HG02973 (cell line): ENCODE measurements around the gene SERPINA4.
"Not testable (repeated sequence)": the region's sequence is repeated elsewhere in the genome, so short reads cannot be mapped to it uniquely, and the experiment has no call there.

Experiments
- ATAC-seq: cut with Tn5 transposase; IDR thresholded peaks from one replicate; pipeline ENCODE4 v1.9.1; 2021; ENCODE audit warnings: moderate library complexity; ENCODE audit not compliant: unreplicated experiment

Gene SERPINA4

DNA sequence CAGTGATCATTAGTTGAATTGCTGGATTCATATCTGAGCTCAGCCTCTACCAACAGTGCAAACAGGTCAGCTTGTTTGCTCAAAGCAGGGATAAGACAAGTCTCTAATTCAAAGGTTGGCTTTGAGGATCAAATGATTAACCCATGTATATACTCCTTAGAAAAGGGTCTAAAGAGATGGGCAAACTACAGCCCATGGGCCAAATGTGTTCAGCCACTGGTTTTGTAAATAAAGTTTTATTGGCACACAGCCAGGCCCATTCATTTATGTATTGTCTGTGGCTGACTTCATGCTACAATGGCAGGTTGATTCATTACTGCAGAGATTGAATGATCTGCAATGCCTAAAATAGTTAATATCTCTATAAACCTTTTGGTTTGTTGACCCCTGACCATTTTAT, 3.1 kb downstream of the SERPINA4 start:
- ATAC-seq = no peak

DNA sequence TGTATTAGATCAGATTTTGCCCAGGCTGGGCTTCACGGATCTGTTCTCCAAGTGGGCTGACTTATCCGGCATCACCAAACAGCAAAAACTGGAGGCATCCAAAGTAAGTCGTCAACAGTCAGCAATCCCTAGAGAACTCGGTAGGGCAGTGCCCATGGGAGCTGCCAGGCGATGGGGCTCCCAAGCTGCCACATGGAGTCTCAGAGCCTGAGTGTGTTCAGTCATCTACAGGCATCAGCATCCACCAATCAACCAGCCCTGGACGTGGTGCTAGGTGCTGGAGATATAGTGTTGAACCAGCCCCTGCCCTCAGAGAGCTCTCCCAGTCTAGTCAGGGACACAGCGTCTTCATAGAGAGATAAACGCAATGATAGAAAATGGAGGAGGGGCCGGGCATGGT, 6.9 kb downstream of the SERPINA4 start:
- no peak for ATAC-seq

DNA sequence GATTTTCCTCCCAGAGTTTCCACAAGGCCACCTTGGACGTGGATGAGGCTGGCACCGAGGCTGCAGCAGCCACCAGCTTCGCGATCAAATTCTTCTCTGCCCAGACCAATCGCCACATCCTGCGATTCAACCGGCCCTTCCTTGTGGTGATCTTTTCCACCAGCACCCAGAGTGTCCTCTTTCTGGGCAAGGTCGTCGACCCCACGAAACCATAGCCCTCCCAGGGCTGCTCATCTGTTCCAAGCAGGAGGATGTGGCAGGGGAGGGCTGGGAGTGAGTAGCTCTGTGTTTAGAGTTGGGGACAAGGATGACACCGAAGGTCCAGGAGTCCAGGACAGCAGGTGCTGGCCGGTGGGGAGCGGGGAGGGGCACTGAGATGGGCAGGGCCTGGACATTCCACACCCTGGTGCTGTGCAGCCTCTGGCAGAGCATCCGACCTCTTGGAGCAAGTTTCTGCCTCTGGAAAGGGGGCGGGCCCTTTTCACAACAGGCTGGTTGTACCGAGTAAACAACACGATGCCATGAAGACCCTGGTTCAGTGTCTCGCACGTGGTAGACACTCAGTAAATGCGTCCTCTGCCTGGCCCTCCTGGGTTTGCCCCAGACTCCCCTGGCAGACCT, 8.2 kb downstream of the SERPINA4 start:
- no peak for ATAC-seq

DNA sequence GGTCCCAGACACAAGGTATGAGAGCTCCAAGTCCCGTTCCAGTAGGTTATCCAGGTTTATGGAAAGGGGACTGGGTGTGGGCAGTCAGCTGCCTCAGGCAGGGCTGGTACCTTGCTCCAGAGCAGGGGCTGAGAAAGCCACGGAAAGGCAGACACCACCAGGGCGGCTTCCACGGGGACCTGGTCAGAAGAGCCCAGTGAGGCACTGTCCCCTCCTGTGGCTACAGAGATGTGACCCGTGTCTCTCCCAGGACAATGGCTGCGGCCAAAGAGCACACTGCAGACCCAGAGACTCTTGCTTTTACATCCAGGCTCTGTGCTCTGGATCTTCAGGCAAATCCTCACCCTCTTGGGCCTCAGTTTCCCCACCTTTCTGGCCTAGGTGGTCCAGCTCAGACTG, 8.8 kb downstream of the SERPINA4 start:
- no peak for ATAC-seq

DNA sequence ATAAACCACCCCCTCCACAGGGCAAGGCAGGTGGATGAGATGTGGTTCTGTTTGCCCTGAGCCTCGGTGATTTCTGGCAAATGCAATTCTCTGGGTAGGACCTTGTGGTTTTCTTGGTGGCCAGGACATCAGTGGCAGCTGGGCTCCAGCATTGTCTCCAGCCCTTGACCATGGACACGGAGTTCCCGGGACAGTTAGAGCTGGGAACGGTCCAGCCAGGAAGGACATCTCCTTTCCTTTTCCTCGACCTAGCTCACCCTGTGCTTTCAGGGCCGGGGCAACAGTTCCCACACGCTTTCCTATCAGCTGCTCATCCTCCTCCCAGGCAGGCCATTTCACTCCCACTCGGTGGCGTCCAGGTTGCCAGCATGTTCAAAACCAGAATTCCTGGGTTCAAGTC, 9.2 kb downstream of the SERPINA4 start:
- ATAC-seq = no peak

DNA sequence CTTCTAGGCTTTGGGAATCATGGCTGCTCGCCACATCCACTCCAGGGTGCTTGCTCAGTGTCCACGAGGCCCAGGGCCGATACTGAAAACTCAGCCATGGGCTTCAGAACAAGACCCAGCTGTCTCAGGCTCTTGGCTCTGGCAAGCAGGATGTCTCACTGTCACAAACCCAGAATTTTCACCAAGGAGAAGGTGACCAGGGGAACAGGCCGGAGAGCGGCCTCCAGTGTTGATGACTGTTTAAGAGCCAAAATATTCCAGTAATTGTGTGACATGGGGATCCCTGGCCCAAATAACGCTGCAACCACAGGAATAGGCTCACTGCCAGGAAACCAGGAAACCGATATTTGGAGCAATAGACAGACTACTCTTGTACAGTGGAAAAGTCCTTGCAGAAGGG, 10.2 kb downstream of the SERPINA4 start:
- ATAC-seq = no peak

DNA sequence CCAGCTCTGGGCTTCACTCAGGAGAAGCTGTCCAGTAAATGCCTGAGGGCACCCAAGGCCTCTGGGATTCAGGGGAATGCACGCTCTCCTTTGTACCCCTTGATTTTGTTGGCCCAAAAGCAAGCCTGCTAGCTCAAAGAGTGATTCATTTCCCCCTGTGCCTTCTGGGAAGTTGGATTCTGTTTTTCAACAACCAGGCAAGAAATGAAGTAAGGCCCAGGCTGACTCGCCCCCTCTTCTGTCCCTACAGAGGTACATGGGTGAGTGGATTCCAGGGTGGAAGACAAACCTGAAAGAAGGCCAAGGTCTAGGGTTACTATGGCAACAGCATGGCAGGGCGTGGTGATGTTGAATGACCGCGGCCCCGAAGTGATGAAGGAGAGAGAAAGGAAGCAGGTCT, 10.7 kb downstream of the SERPINA4 start:
- no peak for ATAC-seq

DNA sequence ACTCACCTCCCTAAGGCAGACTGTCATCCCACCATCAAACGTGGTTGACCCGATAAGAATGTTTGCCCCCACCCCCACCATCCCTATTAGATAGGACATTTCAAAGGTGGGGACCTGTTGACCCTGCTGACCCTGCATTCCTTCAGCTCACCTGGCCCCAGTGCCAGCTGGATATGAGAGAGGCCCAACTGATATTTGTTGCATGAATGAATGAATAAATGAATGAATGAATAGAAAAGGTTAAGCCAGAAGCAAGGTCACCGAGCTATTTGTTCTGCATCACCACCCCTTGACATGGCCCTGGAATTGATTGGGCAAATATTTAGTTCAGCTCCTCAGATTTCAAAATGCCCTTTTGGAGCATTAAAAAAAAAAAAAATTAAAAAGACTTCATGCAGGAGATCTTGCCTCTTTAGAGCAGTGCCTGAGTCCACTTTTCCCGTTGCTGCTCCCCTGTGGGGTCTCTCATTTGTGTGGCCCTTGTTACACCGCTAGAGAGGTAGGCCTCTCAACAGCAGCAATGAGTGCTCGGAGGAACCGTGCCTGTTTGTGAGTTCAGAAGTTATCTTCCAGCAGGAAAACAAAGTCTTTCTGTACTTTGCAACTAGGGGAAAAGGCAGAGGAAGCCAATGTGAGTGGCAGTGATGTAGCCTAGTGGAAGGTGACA, 11.5 kb downstream of the SERPINA4 start:
- no peak for ATAC-seq

DNA sequence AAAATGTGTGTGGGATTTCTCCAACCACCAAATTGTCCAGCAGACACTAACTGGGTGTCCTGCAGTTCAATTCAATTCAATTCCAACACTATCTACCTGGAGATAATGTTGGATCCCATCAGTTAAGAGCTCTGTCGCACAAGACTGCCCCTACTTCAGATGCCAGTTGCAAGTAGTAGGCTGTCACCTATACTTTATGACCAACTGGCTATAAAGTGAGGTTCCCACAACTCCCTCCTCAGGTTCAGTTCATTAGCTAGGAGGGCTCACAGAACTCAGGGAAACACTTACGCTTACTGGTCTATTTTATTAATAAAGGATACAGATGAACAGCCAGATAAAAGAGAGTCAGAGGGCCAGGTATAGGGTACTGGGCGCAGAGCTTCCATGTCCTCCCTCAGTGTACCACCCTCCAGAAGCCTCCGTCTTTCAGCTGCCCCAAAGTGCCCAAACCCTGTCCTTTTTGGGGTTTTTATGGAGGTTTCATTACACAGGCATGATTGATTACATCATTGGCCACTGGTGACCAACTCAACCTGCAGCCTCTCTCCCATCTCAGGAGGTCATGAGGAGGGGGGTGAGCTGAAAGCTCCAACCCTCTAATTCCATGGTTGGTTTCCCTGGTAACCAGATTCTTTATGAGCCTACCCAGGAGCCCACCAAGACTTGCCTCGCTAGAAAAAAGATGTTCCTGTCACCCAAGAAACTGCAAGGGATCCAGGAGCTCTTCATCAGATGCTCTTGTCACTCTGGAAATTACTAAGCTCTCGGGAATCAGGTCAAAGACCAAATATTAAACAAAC, 12.4 kb downstream of the SERPINA4 start:
- no peak for ATAC-seq

DNA sequence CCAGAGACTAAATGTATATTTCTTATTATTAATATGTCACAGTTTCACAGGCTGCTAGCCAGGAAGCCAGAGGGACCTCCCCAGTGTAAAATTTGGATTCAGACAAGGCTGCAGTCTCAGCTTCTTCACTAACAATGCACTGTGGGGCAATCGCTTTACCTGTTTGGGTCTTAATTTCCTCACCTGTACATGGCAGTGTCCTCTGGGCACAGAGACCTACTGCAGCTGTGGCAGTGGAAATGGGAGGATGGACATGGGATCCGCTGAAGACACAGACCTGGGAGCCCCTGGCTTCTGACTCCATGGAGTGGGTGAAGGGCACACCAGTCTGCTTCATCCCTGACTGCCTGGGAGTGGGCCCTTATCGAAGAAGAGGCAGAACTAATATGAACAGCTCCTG, 13.1 kb downstream of the SERPINA4 start:
- no peak for ATAC-seq

DNA sequence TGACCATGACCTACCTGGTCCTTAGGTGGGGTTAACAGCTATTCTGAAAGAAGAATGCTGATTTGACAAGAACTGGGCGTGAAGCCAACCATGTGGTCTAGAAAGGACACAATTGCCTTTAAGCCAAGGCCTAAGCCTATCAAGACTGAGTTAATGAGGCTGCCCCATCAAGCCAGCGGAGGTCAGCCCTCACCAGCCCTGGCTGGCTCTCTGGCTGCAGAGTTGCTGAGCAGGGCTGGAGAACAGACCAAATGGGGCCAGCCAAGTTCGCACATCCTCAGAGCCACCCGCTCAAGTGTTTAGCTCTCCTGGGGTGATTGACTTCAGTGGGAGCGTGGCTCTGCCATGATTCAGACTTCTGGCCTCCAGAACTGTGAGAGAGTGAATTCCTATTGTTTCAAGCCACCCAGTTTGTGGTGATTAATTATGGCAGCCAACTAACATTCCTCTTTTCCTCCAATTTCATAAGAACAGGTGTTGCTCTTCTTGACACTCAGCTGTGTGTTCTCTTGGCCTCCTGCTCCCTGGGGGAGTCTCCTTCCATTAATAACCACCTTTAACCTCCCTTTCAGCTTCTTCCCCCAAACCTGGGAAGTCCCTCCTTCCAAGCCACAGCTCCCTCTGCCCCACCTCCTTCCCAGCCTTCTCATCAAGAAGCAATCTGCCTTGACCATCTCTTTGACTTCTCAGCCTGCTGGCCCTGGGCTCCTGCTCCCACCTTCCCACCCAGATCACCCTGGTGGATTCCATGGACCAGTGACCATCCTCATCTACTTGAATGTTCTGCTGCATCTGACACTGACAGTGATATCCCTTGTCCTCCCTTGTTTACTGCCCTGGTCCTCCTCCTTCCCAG, 14.7 kb downstream of the SERPINA4 start:
- no peak for ATAC-seq

DNA sequence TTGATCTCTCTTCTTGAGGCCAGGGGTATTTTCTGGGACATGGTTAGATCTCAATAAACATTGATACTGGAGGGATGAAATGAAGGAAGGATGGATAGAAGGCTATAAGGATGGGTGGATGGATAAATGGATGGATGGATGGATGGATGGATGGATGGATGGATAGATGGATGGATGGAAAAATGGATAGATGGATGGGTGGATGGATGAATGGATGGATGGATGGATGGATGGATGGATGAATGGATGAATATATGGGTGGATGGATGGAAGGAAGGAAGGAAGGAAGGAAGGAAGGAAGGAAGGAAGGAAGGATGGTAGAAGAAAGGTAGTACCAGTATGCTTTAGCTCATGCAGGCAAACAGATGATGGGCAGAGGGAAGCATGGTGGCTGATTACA, 16.2 kb downstream of the SERPINA4 start:
- not testable (repeated sequence) for ATAC-seq

DNA sequence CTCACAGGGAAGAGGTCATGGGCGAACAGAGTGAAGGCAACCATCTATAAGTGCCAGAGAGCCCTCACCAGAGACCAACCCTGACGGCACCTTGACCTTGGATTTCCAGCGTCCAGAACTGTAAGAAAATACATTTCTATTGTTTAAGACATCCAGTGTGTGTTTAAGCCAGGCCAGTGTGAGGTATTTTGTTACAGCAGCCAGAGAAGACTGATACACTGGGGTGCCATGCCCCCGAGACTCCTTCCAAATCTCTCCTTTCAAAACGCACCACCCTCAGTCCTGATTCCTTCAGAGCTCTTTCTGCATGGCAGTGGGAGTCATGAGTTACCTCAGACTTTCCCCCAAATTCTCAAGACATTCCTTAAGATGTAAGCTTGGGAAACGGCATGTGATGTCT, 17.5 kb downstream of the SERPINA4 start:
- ATAC-seq = no peak

DNA sequence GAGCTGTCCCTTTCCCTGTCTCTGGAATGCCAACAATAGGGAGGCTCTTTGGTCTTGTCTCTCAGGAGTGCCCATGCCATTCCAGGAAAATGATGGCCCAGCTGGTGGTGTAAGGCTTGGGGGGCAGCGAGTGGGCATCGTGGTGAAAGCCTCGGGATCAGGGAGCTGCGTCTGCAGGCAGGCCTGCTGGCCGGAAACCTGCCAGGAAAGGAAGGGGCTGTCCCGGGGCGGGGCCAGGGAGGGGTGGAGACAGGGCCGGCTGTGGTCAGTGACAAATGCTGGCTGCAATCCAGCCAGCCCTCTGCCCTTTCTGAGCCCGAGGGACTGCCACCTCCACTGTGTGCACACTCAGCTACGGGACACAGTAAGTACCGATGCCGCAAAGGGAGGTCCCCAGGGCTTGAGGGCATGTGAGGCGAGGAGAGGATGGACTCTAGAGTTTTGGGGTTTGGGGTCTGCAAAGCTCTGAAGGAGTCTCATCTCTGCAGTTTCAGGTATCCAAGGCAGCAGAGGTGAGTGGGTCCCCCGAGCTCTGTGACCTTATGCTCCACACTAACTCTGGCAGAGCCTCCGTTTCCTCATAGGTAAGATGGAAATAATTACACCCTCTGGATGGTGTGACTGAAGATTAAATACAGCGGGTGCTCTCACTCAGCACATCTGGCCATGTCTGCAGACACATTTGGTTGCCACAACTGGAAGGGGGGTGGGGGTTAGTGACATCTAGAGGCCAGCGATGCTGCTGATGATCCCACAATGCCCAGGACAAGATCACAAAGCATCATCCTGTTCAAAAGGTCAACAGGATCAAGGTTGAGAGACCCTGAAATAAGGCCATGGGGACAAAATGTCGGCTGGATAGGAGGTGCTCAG, 20.1 kb downstream of the SERPINA4 start, which contains the start of gene SERPINA5:
Gene SERPINA5, plus strand, starts transcription at position 300 of the 873 bp plus-strand sequence. CDS start 5,937 bp downstream, outside the sequence.
- ATAC-seq = no peak

DNA sequence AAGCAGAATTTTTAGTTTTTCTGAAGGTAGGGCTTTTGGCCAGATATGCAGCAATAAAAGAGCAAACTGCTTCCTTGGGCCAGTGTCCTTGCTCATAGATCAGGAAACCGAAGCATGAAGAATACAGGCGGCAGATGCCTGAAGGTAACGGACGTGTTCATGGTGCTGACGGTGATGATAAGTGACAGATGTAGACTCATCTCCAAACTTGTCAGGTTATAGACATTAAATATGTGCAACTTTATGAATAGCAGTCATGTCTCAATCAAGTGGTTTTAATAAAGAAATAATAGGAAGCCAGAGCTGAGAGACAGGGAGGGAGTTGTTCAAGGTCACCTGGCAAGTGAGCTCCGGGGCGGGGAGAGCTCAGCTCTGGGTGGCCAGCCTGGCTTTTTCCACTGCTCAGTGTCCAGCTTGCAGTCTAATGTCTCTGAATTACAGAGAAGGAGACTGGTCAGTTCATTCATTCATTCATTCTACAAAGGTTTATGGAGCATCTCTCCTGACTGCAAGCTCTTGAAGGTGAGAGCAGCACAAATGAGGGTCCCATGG, 21.0 kb downstream of the SERPINA4 start:
- ATAC-seq = no peak

DNA sequence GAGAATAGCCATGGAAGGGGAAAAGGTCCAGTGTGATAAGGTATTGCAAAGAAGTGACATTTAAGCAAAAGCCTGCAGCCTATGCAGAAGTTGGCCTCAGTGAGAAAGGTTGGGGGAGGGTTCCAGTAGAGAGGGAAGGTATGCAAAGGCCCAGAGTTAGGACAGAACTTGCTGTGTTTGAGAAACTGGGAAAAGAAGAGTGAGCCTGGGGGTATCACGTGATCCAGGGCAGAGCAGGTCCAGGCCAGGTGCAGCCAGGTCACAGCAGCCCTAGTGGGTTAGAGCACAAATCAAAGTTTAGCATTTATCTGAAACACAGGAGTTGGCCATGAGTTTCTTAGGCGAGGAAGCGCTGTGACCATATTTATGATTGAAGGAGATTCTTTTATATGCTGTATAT, 21.6 kb downstream of the SERPINA4 start:
- ATAC-seq = no peak

DNA sequence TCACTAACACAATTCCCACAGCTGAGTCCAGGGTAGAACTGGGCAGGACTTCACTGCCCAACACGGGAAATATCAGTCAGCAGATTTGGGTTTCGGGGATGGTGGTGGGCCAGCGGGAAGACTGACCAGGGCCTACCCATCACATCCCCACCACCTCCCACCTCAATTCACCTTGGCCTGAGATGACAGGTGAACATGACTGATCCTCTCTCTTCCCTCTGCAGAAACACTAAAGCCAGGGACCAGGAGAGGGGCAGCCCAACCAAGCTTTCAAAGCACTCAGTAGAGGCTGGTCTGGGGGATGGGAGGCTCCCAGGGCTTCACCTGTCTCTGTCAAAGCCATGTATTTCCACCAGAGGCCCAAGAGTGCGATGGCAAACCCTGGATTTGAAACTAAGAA, 22.3 kb downstream of the SERPINA4 start:
- ATAC-seq = no peak

DNA sequence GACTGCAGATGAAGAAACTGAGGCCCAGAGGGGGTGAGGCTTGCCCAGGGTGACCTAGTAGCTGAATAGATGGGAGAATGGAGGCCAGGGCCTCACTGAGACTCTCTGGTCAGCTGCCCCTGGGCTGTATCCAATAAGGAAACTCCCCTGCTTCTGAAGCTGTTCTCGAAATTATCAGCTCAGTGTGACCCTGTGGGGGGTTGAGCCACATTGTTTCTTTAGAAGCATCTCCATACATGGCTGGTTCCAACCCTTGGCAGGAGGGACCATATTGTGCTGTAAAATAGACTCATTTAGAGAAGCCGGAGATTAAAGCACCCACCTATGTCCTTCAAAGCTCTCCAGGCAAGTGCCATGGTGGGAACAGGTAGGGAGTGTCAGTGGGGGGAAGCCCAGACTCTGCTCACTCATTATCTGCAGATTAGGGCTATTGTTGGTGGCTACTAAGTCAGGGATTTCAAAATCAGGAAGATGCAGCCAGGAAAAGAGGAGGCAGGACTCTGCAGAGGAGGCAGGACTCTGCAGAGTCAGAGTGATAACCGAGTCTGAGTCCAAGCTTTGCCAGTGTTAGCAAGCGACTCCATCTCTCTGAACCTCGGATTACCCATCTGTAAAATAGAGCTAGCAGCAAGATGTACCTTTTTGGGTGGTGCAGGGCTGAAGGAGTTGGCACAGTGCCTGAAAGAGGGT, 23.5 kb downstream of the SERPINA4 start:
- no peak for ATAC-seq

DNA sequence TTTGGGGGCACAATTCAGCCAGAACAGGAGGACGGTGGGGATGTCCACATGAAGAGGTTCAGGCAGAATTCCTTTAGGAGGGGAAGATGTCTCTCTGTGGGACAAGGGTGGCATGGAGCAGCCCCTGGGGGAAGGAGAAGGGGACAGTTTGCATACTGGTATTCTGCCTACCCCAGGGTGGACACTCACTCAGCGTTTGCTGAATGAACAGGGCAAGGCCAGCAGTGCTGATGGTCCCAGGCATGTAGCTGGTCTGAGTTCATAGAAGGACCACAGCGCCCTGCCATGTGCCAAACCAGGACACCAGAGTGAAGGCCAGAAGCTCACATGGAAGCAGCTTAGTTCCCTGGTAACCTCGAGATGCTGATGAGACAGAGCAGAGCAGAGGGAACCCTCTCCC, 25.4 kb downstream of the SERPINA4 start:
- no peak for ATAC-seq
